AML-193 (cell line): ENCODE measurements around the gene CSNK1G2.

Experiments used
- DNase-seq, 2 experiments: peaks; one replicate each; lab custom pipeline; 2025; lab: John Stamatoyannopoulos, UW

The CSNK1G2 gene

GRCh38 chr19:1968279-1969175, 27.6 kb downstream of the CSNK1G2 start:
- no peak for DNase-seq

DNA sequence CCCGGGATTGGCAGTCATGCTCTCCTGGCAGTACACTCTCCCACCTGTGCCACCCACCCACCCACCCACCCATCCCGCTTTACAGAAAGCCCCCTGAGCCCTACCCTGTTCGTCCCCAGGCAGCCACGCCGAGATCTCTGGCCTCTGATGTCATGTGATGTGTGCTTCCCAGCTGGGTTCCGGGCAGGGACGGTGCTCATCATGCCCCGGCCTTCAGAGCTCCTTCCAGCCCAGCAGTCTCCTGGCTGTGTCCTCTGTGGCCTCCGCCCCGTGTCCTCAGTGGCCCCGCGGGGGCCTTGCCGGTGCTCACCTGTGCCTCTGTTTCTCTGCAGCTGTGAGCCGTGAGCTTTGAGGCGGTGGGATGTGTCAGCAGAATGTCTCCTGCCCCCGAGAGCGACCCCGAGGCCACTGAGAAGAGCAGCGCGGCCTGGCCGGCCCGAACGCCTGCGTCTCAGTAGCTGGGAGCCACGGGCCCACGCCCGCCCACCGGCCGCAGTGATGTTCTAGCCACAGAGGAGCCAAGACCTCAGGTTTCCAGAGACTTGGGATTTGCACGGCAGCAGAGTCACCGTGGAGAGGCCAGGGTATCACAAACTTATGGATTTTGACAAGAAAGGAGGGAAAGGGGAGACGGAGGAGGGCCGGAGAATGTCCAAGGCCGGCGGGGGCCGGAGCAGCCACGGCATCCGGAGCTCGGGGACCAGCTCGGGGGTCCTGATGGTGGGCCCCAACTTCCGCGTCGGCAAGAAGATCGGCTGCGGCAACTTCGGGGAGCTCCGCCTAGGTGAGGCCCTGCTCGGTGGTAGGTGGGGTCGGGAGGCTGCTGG, 28.4 kb downstream of the CSNK1G2 start:
- DNase-seq = no peak

DNA sequence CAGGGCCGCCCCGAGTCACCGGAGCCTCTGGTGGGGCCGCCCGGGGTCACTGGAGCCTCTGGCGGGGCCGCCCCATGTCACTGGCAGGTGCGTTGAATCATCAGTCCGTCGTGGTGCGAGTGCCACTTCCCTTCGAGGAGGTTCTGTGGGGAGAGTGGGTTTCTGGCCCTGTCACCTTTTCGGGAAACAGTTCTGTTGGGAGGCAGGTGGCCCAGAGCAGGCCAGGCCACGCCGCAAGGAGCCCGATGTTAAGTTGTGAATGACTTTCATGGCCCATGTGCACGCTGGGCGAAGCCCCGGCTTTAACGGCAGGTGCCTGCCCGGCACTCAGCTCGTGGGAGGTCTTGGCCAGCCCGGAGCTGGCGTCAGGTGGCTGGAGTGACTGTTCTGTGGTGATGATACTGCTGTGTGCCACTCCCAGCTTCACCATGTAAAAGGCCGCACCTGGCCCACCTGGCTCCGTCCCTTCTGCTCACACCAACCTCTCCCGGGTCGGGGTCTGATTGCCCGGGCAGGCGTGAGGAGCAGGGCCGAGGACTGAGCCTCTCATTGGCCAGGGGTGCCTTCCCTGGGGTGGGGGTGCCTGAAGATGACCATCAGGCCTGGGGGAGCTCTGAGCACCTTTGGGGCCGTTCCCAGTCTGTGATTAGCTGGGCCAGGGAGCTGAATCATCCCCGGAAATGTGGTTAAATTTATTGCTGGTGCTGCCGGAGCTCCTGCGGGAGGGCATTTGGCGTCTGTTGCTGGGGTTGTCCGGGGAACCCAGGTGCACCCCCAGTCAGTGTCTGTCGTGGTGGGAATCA, 29.2 kb downstream of the CSNK1G2 start:
- no peak for DNase-seq

- DNase-seq = no peak
Observed at GRCh38 chr19:1970806-1971502, 30.0 kb downstream of the CSNK1G2 start.

DNA sequence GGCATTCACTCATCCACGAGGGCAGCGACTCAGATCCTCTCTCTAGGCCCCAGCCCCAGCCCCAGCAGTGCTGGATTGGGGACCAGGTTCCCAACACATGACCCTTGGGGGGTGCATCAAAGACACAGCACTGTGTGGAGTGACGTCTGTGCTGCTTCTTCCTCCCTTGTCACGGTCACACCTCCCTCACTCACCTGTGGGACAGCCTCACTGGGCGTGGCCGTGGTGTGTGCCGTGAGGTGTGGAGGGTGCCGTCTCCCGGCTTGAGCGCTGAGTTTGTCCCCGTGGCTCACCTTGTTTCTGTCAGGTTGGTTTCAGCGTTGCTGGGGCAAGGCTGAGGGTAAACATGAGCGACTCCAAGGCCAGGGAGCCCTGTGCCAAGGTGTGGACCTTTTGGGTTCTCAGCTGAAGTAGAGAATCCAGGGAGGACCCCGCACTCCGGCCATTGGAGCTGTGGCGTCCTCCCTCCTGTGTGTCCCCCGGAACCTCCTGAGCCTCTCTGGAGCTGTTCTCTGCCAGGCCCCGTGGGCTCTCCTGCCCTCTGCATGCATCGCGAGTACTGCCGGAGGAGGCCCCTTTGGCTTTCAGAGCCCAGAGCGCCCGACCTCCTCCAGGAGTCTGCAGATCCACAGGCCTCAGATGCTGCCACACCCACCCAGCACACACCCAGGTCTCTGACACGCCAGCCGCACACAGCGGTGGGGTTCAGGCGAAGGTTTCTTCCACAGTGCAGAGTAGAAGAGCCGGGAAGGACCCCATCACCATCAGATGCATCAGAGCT, 33.6 kb downstream of the CSNK1G2 start:
- no peak for DNase-seq

GRCh38 chr19:1975162-1975480, 34.1 kb downstream of the CSNK1G2 start:
- no peak for DNase-seq

- DNase-seq = no peak
Observed at GRCh38 chr19:1977120-1977519, 36.1 kb downstream of the CSNK1G2 start.

GRCh38 chr19:1978346-1978894, 37.4 kb downstream of the CSNK1G2 start:
- no peak for DNase-seq

DNA sequence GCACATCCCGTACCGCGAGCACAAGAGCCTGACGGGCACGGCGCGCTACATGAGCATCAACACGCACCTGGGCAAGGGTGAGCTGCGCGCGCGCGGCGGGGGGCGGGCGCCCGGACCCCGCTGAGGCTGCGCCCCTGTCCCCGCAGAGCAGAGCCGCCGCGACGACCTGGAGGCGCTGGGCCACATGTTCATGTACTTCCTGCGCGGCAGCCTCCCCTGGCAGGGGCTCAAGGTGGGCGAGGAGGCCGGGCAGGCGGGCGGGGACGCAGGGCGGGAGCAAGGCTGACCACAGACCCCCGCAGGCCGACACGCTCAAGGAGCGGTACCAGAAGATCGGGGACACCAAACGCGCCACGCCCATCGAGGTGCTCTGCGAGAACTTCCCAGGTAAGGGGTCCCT, 38.0 kb downstream of the CSNK1G2 start:
- DNase-seq = no peak

GRCh38 chr19:1979642-1980041, 38.7 kb downstream of the CSNK1G2 start:
- DNase-seq = no peak

- DNase-seq = no peak
Observed at GRCh38 chr19:1980091-1980808, 39.3 kb downstream of the CSNK1G2 start.

- no peak for DNase-seq
Observed at GRCh38 chr19:1980809-1981181, 39.8 kb downstream of the CSNK1G2 start.

DNA sequence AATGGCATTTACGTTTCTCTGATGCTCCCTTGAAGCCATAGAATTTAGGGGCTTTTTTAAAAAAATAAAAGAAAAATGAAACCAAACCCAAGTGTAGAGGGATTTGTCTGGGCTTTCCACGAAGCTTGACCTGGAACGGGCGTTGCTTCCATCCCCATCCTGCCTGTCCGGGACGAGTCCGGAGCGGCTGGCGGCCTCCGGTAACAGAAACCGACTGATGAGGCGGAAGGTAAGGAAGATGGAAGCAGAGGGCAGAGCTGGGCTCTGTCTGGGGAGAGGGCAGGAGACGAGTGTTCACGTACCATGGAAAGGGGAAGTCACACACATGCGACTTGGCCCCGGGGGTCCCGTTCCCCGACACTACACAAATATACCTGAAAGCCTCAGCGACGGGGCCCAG, 40.3 kb downstream of the CSNK1G2 start:
- no peak for DNase-seq

GRCh38 chr19:1984357-1984756, 43.4 kb downstream of the CSNK1G2 start:
- DNase-seq = no peak

DNA sequence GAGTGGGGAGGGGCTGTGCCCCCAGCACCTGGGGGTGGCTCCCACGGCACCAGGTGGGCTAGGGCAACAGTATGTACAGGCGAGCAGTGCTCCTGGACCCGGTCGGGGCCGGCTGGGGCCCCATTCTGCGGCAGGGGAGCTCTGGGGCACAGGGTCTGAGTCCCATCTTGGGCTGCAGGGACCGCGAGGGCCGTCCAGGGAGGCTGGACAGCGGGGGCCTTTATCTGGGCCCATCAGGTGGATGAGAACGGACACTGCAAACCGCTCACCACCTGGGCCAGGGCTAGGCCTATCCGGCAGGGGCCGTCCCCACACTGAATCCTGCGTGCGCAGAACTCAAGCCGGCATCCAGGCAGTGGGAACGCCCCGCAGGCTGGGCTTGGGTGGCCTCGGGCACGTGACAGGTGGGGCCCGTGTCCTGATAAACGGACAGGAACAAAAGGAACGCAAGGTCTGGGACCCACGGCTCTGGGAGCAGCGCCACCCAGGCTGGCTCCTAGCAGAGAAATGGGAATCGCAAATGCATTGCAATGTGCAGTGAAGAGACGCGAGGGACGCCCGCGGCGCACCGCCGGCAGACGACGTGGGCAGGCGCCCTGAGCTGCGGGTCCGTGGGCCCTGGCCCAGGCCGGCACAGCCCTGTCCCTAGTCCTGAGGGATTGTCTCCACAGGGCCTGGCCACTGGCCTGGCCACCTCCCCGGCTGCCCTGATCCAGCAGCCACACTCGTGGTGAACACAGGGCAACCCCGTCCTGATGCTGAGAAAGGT, 44.8 kb downstream of the CSNK1G2 start:
- no peak for DNase-seq

- no peak for DNase-seq
Observed at GRCh38 chr19:1986357-1987162, 45.6 kb downstream of the CSNK1G2 start.

DNA sequence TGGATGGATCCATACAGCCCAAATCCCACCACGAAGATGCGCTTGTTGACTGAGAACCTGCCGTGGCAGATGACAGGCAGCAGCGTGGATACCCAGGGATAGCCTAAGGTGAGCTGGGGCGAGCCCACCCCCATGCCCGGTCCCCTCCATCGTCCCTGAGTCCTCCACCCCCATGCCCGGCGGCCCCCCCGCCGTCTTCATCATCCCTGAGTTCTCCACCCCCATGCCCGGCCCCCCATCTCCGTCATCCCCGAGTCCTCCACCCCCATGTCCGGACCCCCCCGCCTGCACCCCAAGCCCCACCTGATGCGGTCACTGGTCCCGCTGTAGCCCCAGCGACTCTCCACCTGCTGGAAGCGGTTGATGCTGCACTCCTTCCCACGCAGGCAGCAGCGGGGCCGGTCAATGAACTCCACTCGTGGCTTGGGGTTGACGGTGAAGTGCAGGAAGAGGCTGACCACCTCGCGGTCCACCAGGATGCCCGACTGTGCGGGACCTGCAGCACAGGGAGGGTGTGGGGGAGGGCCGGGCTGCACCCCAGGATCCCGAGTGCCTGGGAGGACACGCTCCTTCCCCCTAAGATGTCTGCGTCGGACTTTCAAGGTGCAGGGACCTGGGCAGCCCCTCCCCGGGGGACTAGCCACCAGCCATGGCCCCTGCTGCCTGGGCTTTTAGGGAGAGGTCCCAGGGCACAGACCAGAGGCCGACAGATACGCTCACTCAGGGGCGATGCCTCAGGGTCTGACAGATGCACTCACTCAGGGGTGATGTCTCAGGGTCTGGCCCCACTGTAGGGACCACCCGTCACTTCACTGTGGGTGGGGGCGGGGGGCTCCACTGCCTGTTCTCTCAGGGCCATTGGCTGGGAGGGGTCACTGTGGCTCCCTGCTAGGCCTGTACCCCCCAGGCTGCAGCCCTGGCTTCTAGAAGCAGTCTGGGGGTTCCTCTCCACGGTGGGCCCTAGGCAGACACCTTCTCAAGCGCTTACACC, 46.5 kb downstream of the CSNK1G2 start:
- no peak for DNase-seq
